Upper lobe of left lung (tissue), 4 donors: ENCODE measurements around the gene ATP13A4.
A peak's percentile ranks its signal among the peaks of the same experiment; 100 is the strongest.

Source experiments
- EP300 ChIP-seq, 4 donors: sonication (generic); formaldehyde crosslinking; IDR thresholded peaks; one replicate each; pipeline ENCODE4 v1.5.1; 2017; ENCODE audit warnings: antibody characterized with exemption in 4 of 4, control low read depth in 2 of 4
- POLR2A ChIP-seq, 4 donors: fragments of 450-650 bp; IDR thresholded peaks; one replicate each; pipeline ENCODE4 v1.5.1; 2016 to 2017; ENCODE audit warnings: antibody characterized with exemption in 4 of 4, mild to moderate bottlenecking in 2 of 4
- POLR2AphosphoS5 ChIP-seq, 2 donors: sonication (generic); formaldehyde crosslinking; IDR thresholded peaks; one replicate each; pipeline ENCODE4 v1.5.1; 2017; ENCODE audit warnings: antibody characterized with exemption in 2 of 2
- TF ChIP-seq, protein P1 (sequence below), 6 experiments: fragments of 450-650 bp in 4 of 6; fragments of 200-600 bp in 2 of 6; sonication (generic) in 2 of 6; IDR thresholded peaks; one replicate each; pipeline ENCODE4 v1.5.1; 2016 to 2019; ENCODE audit warnings: antibody characterized with exemption in 6 of 6

DNA sequence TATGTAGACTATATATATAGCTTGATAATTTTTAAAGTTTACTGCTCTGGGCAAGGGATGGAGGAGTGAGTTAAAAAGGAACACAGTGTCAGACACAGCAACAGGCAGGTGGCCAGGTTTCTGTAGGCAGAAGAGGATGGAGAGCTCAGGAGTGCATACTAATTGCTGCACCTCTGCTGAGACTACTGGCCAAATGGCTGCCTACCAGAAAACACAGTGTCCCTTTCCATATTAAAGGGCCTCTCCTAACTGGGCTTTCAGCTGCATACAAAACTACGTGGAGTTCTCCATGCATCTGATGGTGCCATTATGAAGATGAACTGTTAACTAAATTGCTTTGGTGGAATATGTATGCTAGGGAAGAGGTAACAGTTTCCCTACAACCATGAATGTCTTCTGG lies 1.8 kb downstream of the ATP13A4 start:
- TF ChIP-seq, protein P1, sequence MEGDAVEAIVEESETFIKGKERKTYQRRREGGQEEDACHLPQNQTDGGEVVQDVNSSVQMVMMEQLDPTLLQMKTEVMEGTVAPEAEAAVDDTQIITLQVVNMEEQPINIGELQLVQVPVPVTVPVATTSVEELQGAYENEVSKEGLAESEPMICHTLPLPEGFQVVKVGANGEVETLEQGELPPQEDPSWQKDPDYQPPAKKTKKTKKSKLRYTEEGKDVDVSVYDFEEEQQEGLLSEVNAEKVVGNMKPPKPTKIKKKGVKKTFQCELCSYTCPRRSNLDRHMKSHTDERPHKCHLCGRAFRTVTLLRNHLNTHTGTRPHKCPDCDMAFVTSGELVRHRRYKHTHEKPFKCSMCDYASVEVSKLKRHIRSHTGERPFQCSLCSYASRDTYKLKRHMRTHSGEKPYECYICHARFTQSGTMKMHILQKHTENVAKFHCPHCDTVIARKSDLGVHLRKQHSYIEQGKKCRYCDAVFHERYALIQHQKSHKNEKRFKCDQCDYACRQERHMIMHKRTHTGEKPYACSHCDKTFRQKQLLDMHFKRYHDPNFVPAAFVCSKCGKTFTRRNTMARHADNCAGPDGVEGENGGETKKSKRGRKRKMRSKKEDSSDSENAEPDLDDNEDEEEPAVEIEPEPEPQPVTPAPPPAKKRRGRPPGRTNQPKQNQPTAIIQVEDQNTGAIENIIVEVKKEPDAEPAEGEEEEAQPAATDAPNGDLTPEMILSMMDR (IDR thresholded peaks at IDR 0.05): no peak
- TF ChIP-seq POLR2A (IDR thresholded peaks at IDR 0.05): peak in 1 of 4 donors; percentile 52
- TF ChIP-seq POLR2AphosphoS5 (IDR thresholded peaks at IDR 0.05): peak in 1 of 2 donors; percentile 25
- no peak for TF ChIP-seq EP300 (IDR thresholded peaks at IDR 0.05)
